Adrenal gland (tissue), 12 donors: ENCODE measurements around the gene XRN1. TPM values are rescaled to one million over a fixed set of nuclear protein-coding genes. Genes with fewer than 3 reads are reported as not detected.
"Not testable (repeated sequence)": the region's sequence is repeated elsewhere in the genome, so short reads cannot be mapped to it uniquely, and the experiment has no call there.

Experiments used
- DNase-seq, 7 donors: peaks; one replicate each; pipeline ENCODE4 v3.0.0-alpha.2; 2019 to 2020
- H3K27ac ChIP-seq, 5 donors: fragments of 200-600 bp; sonication (generic) in 4 of 5; 1 replicate in 3 of 5; 2 replicates in 2 of 5; pipeline versions ENCODE4 v1.5.1 to v1.8.0; 2016 to 2020; ENCODE audit warnings: mild to moderate bottlenecking in 1 of 5
- H3K27me3 ChIP-seq: fragments of 200-600 bp; 2 replicates; pipeline ENCODE4 v1.8.0; 2021
- H3K36me3 ChIP-seq, 2 donors: fragments of 200-600 bp; replicated peaks in 1 of 2; 1 replicate in 1 of 2; 2 replicates in 1 of 2; pipeline versions ENCODE4 v1.5.1 to v1.8.0; 2018 to 2022
- H3K4me1 ChIP-seq, 2 donors: fragments of 200-600 bp; replicated peaks in 1 of 2; 1 replicate in 1 of 2; 2 replicates in 1 of 2; pipeline versions ENCODE4 v1.5.1 to v1.8.0; 2018 to 2021
- H3K4me3 ChIP-seq, 4 donors: fragments of 200-600 bp; sonication (generic) in 3 of 4; one replicate each; pipeline ENCODE4 v1.5.1; 2016 to 2018
- H3K9me3 ChIP-seq, 3 donors: fragments of 200-600 bp; sonication (generic) in 1 of 3; replicated peaks in 1 of 3; 1 replicate in 2 of 3; 2 replicates in 1 of 3; pipeline versions ENCODE4 v1.5.1 to v1.8.0; 2016 to 2021
- POLR2A ChIP-seq, 2 donors: fragments of 450-650 bp; IDR thresholded peaks; one replicate each; pipeline ENCODE4 v1.6.1; 2017; ENCODE audit warnings: antibody characterized with exemption in 2 of 2, mild to moderate bottlenecking in 2 of 2, moderate library complexity in 1 of 2
- WGBS, 4 donors: extraction: QIAGEN DNeasy Blood & Tissue Kit in 2 of 4; methylation state at CpG; one replicate each; pipeline versions ENCODE4 v1.1.5 to v1.1.7; 2013 to 2017; 5-methylcytosine and 5-hydroxymethylcytosine counted together
- intact Hi-C, 2 donors: fragments of 100-400 bp; cut with DNase I; formaldehyde crosslinking; loops; one replicate each; pipeline versions ENCODE4 v1.14.1 to v1.15.0; 2022 to 2023
- polyA plus RNA-seq, 3 donors: library from polyadenylated mRNA; stranded (reverse); fragments of 200-250 nt in 2 of 3; fragments of 350-450 nt in 1 of 3; fragmentation: Illumina TruSeq in 1 of 3; extraction: RNeasy Lipid Tissue Mini Kit (QIAGEN cat#74804) in 1 of 3; gene quantifications; one replicate each; pipeline ENCODE4 v1.2.3, GENCODE V29; 2013 to 2014
- total RNA-seq, 9 donors: library from RNA; depleted of rRNA in 4 of 9; stranded (reverse); fragments of >200 nt in 4 of 9; fragments of 120-200 nt in 1 of 9; fragmentation: NEBNext Ultra II Directional in 1 of 9; extraction: Animal tissue kit (Norgen Biotek cat#: 25700) in 1 of 9; gene quantifications; one replicate each; pipeline versions ENCODE4 v1.1.0 to v1.2.4, GENCODE V29; 2013 to 2023
- TF ChIP-seq, protein P1 (sequence below), 6 experiments: fragments of 450-650 bp in 4 of 6; fragments of 200-600 bp in 2 of 6; sonication (generic) in 1 of 6; IDR thresholded peaks; 1 replicate in 5 of 6; 2 replicates in 1 of 6; pipeline versions ENCODE4 v1.5.1 to v1.8.0; 2016 to 2021; ENCODE audit warnings: antibody characterized with exemption in 6 of 6, mild to moderate bottlenecking in 2 of 6, moderate library complexity in 1 of 6
- donor health status: healthy with polysubstance abuse.
- donor health status: Bipolar disorder and iron deficiency.
- donor health status: DM: yes; HTN: yes; CAD: no.
- donor health status: DM: no; HTN: no; CAD: no.
- donor health status: DM: no; HTN: no; CAD: no.
- donor health status: DM: yes; HTN: yes; CAD: no.

The XRN1 gene
- total and polyA plus RNA-seq, 12 donors = 6.3 to 73.6 (median 31.0) TPM

DNA sequence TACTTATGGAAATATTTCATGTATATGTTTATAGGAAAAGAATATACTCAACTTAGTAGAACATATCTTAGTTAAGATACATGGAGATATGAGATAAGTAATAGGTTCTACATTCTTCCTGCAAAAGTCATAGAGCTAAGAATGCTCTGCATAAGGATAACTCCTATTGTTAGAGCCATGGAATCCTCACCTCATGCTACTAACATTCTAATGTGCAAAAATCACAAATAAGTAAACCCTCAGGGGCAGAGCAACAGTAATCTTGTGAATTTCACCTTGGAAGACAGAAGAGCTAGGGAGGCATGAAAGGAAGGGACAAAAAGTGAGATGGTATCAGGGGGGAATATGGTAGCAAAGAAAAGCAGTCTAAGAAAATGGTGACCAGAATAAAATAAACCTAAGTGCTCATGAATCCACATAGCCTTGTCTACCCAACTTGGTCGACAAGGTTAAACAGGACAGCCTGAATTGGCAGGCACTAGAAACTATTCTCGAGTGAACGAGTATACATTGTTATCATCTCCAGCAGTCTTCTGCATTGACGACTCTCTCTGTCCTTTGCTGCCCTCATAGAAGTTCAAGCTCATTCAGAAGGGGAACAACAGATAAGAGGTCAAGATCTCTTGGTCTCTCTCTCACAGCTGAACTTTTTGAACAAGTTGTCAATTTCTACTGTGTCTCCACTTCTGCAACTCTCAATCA, 52.8 kb downstream of the XRN1 start:
- Histone ChIP-seq H3K4me1 (no peaks in the 10 kb centered on the region), H3K9me3 (no peaks in the 10 kb centered on the region), H3K27me3 (no peaks in the 10 kb centered on the region), H3K36me3 (peaks cover 0 to 48% of the 10 kb centered on the region in 2 donors), H3K27ac (no peak overlapping the region), H3K4me3 (no peak overlapping the region)
- no peak for TF ChIP-seq POLR2A (IDR thresholded peaks at IDR 0.05)
- TF ChIP-seq, protein P1, sequence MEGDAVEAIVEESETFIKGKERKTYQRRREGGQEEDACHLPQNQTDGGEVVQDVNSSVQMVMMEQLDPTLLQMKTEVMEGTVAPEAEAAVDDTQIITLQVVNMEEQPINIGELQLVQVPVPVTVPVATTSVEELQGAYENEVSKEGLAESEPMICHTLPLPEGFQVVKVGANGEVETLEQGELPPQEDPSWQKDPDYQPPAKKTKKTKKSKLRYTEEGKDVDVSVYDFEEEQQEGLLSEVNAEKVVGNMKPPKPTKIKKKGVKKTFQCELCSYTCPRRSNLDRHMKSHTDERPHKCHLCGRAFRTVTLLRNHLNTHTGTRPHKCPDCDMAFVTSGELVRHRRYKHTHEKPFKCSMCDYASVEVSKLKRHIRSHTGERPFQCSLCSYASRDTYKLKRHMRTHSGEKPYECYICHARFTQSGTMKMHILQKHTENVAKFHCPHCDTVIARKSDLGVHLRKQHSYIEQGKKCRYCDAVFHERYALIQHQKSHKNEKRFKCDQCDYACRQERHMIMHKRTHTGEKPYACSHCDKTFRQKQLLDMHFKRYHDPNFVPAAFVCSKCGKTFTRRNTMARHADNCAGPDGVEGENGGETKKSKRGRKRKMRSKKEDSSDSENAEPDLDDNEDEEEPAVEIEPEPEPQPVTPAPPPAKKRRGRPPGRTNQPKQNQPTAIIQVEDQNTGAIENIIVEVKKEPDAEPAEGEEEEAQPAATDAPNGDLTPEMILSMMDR (IDR thresholded peaks at IDR 0.05) = no peak
- intact Hi-C loops = no loop called here
- no peak for DNase-seq
- 84 to 97% (median 94%) methylated on average over 4 of the region's 4 CpGs for WGBS, 4 donors

DNA sequence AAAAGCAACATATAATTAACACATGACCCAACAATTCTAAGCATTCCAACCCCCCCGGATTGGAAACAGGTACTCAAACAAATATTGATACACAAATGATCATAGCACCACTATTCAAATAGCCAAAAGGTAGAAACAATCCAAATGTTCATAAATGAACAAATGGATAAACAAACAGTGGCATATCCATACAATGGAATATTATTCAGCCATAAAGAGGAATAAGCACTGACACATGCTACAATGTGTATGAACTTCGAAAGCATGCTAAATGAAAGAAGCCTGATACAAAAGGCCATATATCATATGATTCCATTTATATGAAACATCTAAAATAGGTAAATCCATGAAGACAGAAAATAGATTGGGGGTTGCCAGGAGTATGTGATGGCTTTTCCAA, 62.8 kb downstream of the XRN1 start:
- WGBS, 4 donors = 96 to 100% (median 98%) methylated on average over 2 of the region's 2 CpGs
- Histone ChIP-seq H3K4me1 (no peaks in the 10 kb centered on the region), H3K4me3 (no peak overlapping the region), H3K27me3 (no peaks in the 10 kb centered on the region), H3K36me3 (peaks cover 0 to 19% of the 10 kb centered on the region in 2 donors), H3K27ac (no peak overlapping the region), H3K9me3 (no peaks in the 10 kb centered on the region)
- DNase-seq = no peak
- no peak for TF ChIP-seq POLR2A (IDR thresholded peaks at IDR 0.05)
- TF ChIP-seq, protein P1 (IDR thresholded peaks at IDR 0.05) = no peak
- intact Hi-C loops = no loop called here

DNA sequence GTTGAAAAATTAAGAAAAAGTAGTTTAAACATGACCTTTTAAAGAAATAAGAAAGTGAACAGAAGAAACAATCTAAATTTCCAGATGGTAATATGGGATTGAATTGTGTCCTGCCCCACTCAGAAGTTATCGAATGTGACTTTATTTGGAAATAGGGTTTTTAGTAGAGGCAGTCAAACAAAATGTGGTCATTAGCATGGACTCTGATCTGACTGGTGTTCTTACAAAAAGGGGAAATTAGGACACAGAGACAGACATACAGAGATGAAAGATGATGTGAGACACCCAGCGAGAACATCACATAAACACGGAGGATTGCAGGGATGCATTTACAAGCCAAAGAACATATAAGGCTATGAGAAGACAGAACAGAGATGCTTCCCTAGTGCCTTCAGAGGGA, 73.2 kb downstream of the XRN1 start:
- H3K4me3 ChIP-seq = no peak overlapping the region
- H3K9me3 ChIP-seq = no peaks in the 10 kb centered on the region
- peaks cover 0 to 9% of the 10 kb centered on the region in 2 donors for H3K36me3 ChIP-seq
- no peak overlapping the region for H3K27ac ChIP-seq
- no peak for DNase-seq
- TF ChIP-seq, protein P1 (IDR thresholded peaks at IDR 0.05) = no peak
- TF ChIP-seq POLR2A (IDR thresholded peaks at IDR 0.05) = no peak
- intact Hi-C loops = no loop called here
- H3K27me3 ChIP-seq = no peaks in the 10 kb centered on the region
- 95 to 99% (median 97%) methylated on average over 3 of the region's 3 CpGs for WGBS, 4 donors
- H3K4me1 ChIP-seq = no peaks in the 10 kb centered on the region

DNA sequence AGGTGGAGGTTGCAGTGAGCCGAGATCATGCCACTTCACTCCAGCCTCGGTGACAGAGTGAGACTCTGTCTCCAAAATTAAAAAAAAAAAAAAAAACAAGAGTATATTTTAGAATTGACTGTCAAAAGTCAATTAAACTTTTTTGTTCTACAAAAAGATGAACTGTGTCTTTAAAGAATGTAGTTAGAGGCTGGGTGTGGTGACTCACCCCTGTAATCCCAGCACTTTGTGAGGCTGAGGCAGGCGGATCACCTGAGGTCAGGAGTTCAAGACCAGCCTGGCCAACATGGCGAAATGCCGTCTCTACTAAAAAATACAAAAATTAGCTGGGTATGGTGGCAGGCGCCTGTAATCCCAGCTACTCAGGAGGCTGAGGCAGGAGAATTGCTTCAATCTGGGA, 78.3 kb downstream of the XRN1 start:
- DNase-seq, H3K4me3 ChIP-seq, intact Hi-C loops, H3K9me3 ChIP-seq, H3K4me1 ChIP-seq, H3K27ac ChIP-seq, H3K27me3 ChIP-seq: not testable (repeated sequence)
- H3K36me3 ChIP-seq = peaks cover 0 to 16% of the 10 kb centered on the region in 2 donors
- WGBS, 4 donors = 79 to 91% (median 89%) methylated on average over 6 of the region's 6 CpGs

DNA sequence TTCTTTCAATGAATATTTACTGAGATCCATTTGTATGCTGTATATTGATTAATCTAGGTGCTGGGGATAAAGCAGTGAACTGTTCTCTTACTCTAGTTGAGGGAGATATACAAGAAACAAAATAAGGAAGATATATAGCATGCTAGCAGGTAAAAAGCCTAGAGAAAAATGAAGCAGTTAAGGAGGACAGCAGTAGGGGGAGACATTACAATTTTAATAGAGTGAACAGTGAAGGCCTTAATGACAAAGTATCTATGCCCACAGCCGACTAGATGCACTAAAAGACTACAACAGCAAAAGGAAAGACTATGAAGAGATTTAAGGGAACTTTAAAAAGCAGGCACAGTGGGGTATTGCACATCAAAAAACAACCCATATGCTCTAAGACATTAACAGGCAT, 81.4 kb downstream of the XRN1 start:
- WGBS, 4 donors = 76 to 95% (median 82%) methylated on average over 1 of the region's 1 CpG

More for the DNA sequence above, 81.4 kb downstream of the XRN1 start:
- no peak for TF ChIP-seq POLR2A (IDR thresholded peaks at IDR 0.05)
- TF ChIP-seq, protein P1 (IDR thresholded peaks at IDR 0.05) = no peak
- H3K4me3 ChIP-seq = no peak overlapping the region
- no peaks in the 10 kb centered on the region for H3K27me3 ChIP-seq
- no peak overlapping the region for H3K27ac ChIP-seq
- no peaks in the 10 kb centered on the region for H3K9me3 ChIP-seq
- peaks cover 0 to 21% of the 10 kb centered on the region in 2 donors for H3K36me3 ChIP-seq
- intact Hi-C loops = no loop called here
- DNase-seq = no peak
- H3K4me1 ChIP-seq = no peaks in the 10 kb centered on the region
